ENCODE measurements around the gene TK1.

GRCh38 chr17:78228176-78228575, 41.3 kb upstream of the TK1 start:
- TF ChIP-seq GATA2 (CRISPR knock-in tag; IDR thresholded peaks at IDR 0.05), result no peak
- TF ChIP-seq CTCF (IDR thresholded peaks at IDR 0.05), result no peak
- no peak for TF ChIP-seq POLR2AphosphoS5 (IDR thresholded peaks at IDR 0.05; ENCODE audit: low read depth, low read length)
- TF ChIP-seq YY1 (IDR thresholded peaks at IDR 0.05; ENCODE audit: low read depth), result no peak
- TF ChIP-seq MXI1 (IDR thresholded peaks at IDR 0.05; ENCODE audit: low read depth, low read length), result no peak
- TF ChIP-seq FOXJ3 (CRISPR knock-in tag; IDR thresholded peaks at IDR 0.05), result no peak
- no peak for TF ChIP-seq EZH2phosphoT487 (IDR thresholded peaks at IDR 0.05; ENCODE audit: borderline replicate concordance, low read depth)
- TF ChIP-seq MAX (IDR thresholded peaks at IDR 0.05; ENCODE audit: low read depth), result no peak
- TF ChIP-seq FOXM1 (IDR thresholded peaks at IDR 0.05; ENCODE audit: low read depth), result no peak
- no peak for TF ChIP-seq PBX3 (IDR thresholded peaks at IDR 0.05)
- TF ChIP-seq TCF12 (IDR thresholded peaks at IDR 0.05), result no peak
- no peak for TF ChIP-seq ZBTB33 (IDR thresholded peaks at IDR 0.05; ENCODE audit: borderline replicate concordance, low read depth)
- no peak for TF ChIP-seq USF1 (IDR thresholded peaks at IDR 0.05; ENCODE audit: borderline replicate concordance, low read depth)
- no peak for TF ChIP-seq ELF1 (IDR thresholded peaks at IDR 0.05)

All from SK-N-SH (cell line).